Measurements from ENCODE around the gene ASIC1.

The ASIC1 gene

GRCh38 chr12:50104417-50105366, 47.3 kb downstream of the ASIC1 start:
- FAIRE-seq (no peak), DNase-seq (ENCODE audit: insufficient read length, low spot score) (no peak)

- DNase-seq (ENCODE audit: insufficient read length, low spot score) (no peak), FAIRE-seq (no peak)
Measured at GRCh38 chr12:50105913-50106450, 48.6 kb downstream of the ASIC1 start.

GRCh38 chr12:50106907-50107306, 49.5 kb downstream of the ASIC1 start:
- no peak for FAIRE-seq
- no peak for DNase-seq (ENCODE audit: insufficient read length, low spot score)

- DNase-seq (ENCODE audit: insufficient read length, low spot score) (no peak), FAIRE-seq (no peak)
Measured at GRCh38 chr12:50107416-50108268, 50.2 kb downstream of the ASIC1 start.

GRCh38 chr12:50109319-50109718, 51.9 kb downstream of the ASIC1 start:
- no peak for FAIRE-seq
- DNase-seq (ENCODE audit: insufficient read length, low spot score), result no peak

- FAIRE-seq, result no peak
- DNase-seq (ENCODE audit: insufficient read length, low spot score), result no peak
Measured at GRCh38 chr12:50110127-50110761, 52.8 kb downstream of the ASIC1 start.

GRCh38 chr12:50110762-50111351, 53.5 kb downstream of the ASIC1 start:
- DNase-seq (ENCODE audit: insufficient read length, low spot score) (peak; percentile 52), FAIRE-seq (peak; percentile 13)

GRCh38 chr12:50111395-50111692, 53.9 kb downstream of the ASIC1 start:
- DNase-seq (ENCODE audit: insufficient read length, low spot score) (no peak), FAIRE-seq (no peak)

- FAIRE-seq, result peak; percentile 95
- DNase-seq (ENCODE audit: insufficient read length, low spot score), result peak; percentile 99
Measured at GRCh38 chr12:50111693-50112455, 54.5 kb downstream of the ASIC1 start, which contains the start of gene COX14. Gene COX14 (plus strand): TSS chr12:50112236. CDS start chr12:50120044, 7,808 bp downstream.

- no peak for FAIRE-seq
- peak; percentile 26 for DNase-seq (ENCODE audit: insufficient read length, low spot score)
Measured at GRCh38 chr12:50112456-50113218, 55.2 kb downstream of the ASIC1 start.

GRCh38 chr12:50117057-50117622, 59.7 kb downstream of the ASIC1 start:
- FAIRE-seq (no peak), DNase-seq (ENCODE audit: insufficient read length, low spot score) (no peak)

GRCh38 chr12:50119387-50119786, 62.0 kb downstream of the ASIC1 start:
- FAIRE-seq, result no peak
- no peak for DNase-seq (ENCODE audit: insufficient read length, low spot score)

GRCh38 chr12:50120521-50120920, 63.1 kb downstream of the ASIC1 start:
- DNase-seq (ENCODE audit: insufficient read length, low spot score) (no peak), FAIRE-seq (no peak)

- FAIRE-seq (no peak), DNase-seq (ENCODE audit: insufficient read length, low spot score) (no peak)
Measured at GRCh38 chr12:50120953-50121352, 63.6 kb downstream of the ASIC1 start.

GRCh38 chr12:50121641-50122040, 64.2 kb downstream of the ASIC1 start:
- DNase-seq (ENCODE audit: insufficient read length, low spot score), result no peak
- no peak for FAIRE-seq

- no peak for FAIRE-seq
Measured at GRCh38 chr12:50123203-50123602, 65.8 kb downstream of the ASIC1 start.

GRCh38 chr12:50127546-50127945, 70.2 kb downstream of the ASIC1 start:
- DNase-seq (ENCODE audit: insufficient read length, low spot score), result no peak
- no peak for FAIRE-seq

More at GRCh38 chr12:50123203-50123602, 65.8 kb downstream of the ASIC1 start:
- no peak for DNase-seq (ENCODE audit: insufficient read length, low spot score)

- FAIRE-seq (no peak), DNase-seq (ENCODE audit: insufficient read length, low spot score) (no peak)
Measured at GRCh38 chr12:50129290-50129689, 71.9 kb downstream of the ASIC1 start.
